ENCODE data around the gene CASP12. TPM values are rescaled to one million over a fixed set of nuclear protein-coding genes. Genes with fewer than 3 reads are reported as not detected.
"Not testable (repeated sequence)": the region's sequence is repeated elsewhere in the genome, so short reads cannot be mapped to it uniquely, and the experiment has no call there.

The CASP12 gene
- not detected in 2 replicates for total RNA-seq (2014; rRNA removed; shearing (Covaris generic); ENCODE audit: low replicate concordance)

- Histone ChIP-seq H3K36me3 (no peaks in the 10 kb centered on the region), H3K9me3 (no peaks in the 10 kb centered on the region), H3K27me3 (no peaks in the 10 kb centered on the region), H3K4me3 (no peak within 1 kb of the TSS)
- no peak for DNase-seq
These were observed at the start of gene CASP12 for GRCh38 chr11:104897891-104898684. CASP12 (minus strand) TSS chr11:104898460.

GRCh38 chr11:104946907-104947306 is 48.6 kb upstream of the CASP12 start:
- Histone ChIP-seq H3K4me3 (no peak overlapping the region), H3K27me3 (no peaks in the 10 kb centered on the region), H3K36me3 (peaks cover 32% of the 10 kb centered on the region), H3K9me3 (no peaks in the 10 kb centered on the region)
- peak; percentile 4 for DNase-seq

- Histone ChIP-seq H3K9me3 (no peaks in the 10 kb centered on the region), H3K27me3 (no peaks in the 10 kb centered on the region), H3K4me3 (no peak overlapping the region), H3K36me3 (peaks cover 14% of the 10 kb centered on the region)
- DNase-seq, result no peak
These were observed 45.8 kb upstream of the CASP12 start for GRCh38 chr11:104944076-104944475.

- Histone ChIP-seq H3K4me3 (no peak overlapping the region), H3K9me3 (no peaks in the 10 kb centered on the region), H3K36me3 (peaks cover 10% of the 10 kb centered on the region), H3K27me3 (no peaks in the 10 kb centered on the region)
- DNase-seq, result no peak
These were observed 45.3 kb upstream of the CASP12 start for GRCh38 chr11:104943561-104943960.

- Histone ChIP-seq H3K36me3 (no peaks in the 10 kb centered on the region), H3K9me3 (no peaks in the 10 kb centered on the region), H3K4me3 (no peak overlapping the region), H3K27me3 (no peaks in the 10 kb centered on the region)
- no peak for DNase-seq
These were observed 36.3 kb upstream of the CASP12 start for GRCh38 chr11:104934594-104934993.

- H3K4me3 ChIP-seq, H3K27me3 ChIP-seq, H3K9me3 ChIP-seq, DNase-seq, H3K36me3 ChIP-seq: not testable (repeated sequence)
These were observed 35.8 kb upstream of the CASP12 start for GRCh38 chr11:104934073-104934472.

GRCh38 chr11:104928811-104929210 is 30.6 kb upstream of the CASP12 start:
- Histone ChIP-seq H3K36me3 (no peaks in the 10 kb centered on the region), H3K9me3 (no peaks in the 10 kb centered on the region), H3K4me3 (no peak overlapping the region), H3K27me3 (no peaks in the 10 kb centered on the region)
- DNase-seq, result no peak

- no peak overlapping the region for H3K4me3 ChIP-seq
- no peak for DNase-seq
These were observed 28.7 kb upstream of the CASP12 start for GRCh38 chr11:104926771-104927611.

GRCh38 chr11:104925850-104926249 is 27.6 kb upstream of the CASP12 start:
- H3K9me3 ChIP-seq, result no peaks in the 10 kb centered on the region; the same call in 1 of the 2 replicates

More at GRCh38 chr11:104926771-104927611, 28.7 kb upstream of the CASP12 start:
- no peaks in the 10 kb centered on the region for H3K36me3 ChIP-seq
- no peaks in the 10 kb centered on the region; the same call in 1 of the 2 replicates for H3K9me3 ChIP-seq
- H3K27me3 ChIP-seq, result no peaks in the 10 kb centered on the region

GRCh38 chr11:104918113-104918824 is 20.0 kb upstream of the CASP12 start:
- DNase-seq, result no peak
- Histone ChIP-seq H3K4me3 (peak overlapping the region; percentile 45), H3K9me3 (no peaks in the 10 kb centered on the region; the same call in 1 of the 2 replicates), H3K27me3 (no peaks in the 10 kb centered on the region), H3K36me3 (no peaks in the 10 kb centered on the region)

More at GRCh38 chr11:104925850-104926249, 27.6 kb upstream of the CASP12 start:
- Histone ChIP-seq H3K27me3 (no peaks in the 10 kb centered on the region), H3K4me3 (no peak overlapping the region), H3K36me3 (no peaks in the 10 kb centered on the region)
- DNase-seq, result no peak

- Histone ChIP-seq H3K9me3 (no peaks in the 10 kb centered on the region), H3K4me3 (peak overlapping the region; percentile 45), H3K36me3 (no peaks in the 10 kb centered on the region), H3K27me3 (no peaks in the 10 kb centered on the region)
- DNase-seq, result no peak
These were observed 19.2 kb upstream of the CASP12 start for GRCh38 chr11:104917271-104918112.

- no peaks in the 10 kb centered on the region for H3K27me3 ChIP-seq
- H3K4me3 ChIP-seq, result no peak overlapping the region
- H3K9me3 ChIP-seq, result no peaks in the 10 kb centered on the region
- no peak for DNase-seq
- no peaks in the 10 kb centered on the region for H3K36me3 ChIP-seq
These were observed 18.2 kb upstream of the CASP12 start for GRCh38 chr11:104916442-104916841.

GRCh38 chr11:104912102-104912501 is 13.8 kb upstream of the CASP12 start:
- H3K4me3 ChIP-seq, result no peak overlapping the region
- H3K9me3 ChIP-seq, result no peaks in the 10 kb centered on the region
- H3K27me3 ChIP-seq, result no peaks in the 10 kb centered on the region
- no peak for DNase-seq
- no peaks in the 10 kb centered on the region for H3K36me3 ChIP-seq

- Histone ChIP-seq H3K4me3 (no peak overlapping the region), H3K27me3 (no peaks in the 10 kb centered on the region), H3K36me3 (no peaks in the 10 kb centered on the region), H3K9me3 (no peaks in the 10 kb centered on the region)
- no peak for DNase-seq
These were observed 9.9 kb upstream of the CASP12 start for GRCh38 chr11:104908186-104908531.

- H3K36me3 ChIP-seq, result no peaks in the 10 kb centered on the region
- DNase-seq, result no peak
These were observed 9.4 kb upstream of the CASP12 start for GRCh38 chr11:104907521-104908185.

GRCh38 chr11:104905271-104905670 is 7.0 kb upstream of the CASP12 start:
- no peak for DNase-seq
- H3K9me3 ChIP-seq, result no peaks in the 10 kb centered on the region
- H3K36me3 ChIP-seq, result no peaks in the 10 kb centered on the region
- no peak overlapping the region for H3K4me3 ChIP-seq
- H3K27me3 ChIP-seq, result no peaks in the 10 kb centered on the region

More at GRCh38 chr11:104907521-104908185, 9.4 kb upstream of the CASP12 start:
- Histone ChIP-seq H3K27me3 (no peaks in the 10 kb centered on the region), H3K4me3 (no peak overlapping the region), H3K9me3 (no peaks in the 10 kb centered on the region)
